GM12878 (cell line): ENCODE results near the gene MYH10. TPM values are rescaled to one million over a fixed set of nuclear protein-coding genes. Genes with fewer than 3 reads are reported as not detected.

Experiments used
- ATAC-seq: fragments of 200-7000 bp; cut with Tn5 transposase; 3 replicates; pipeline ENCODE4 v1.9.1; 2020; ENCODE audit warnings: mild to moderate bottlenecking, moderate library complexity
- Bru-seq: library from RNA; stranded (reverse); fragments of 400-500 nt; gene quantifications from one replicate; lab custom pipeline; 2021; lab: Mats Ljungman, UMichigan
- BruChase-seq, 2 experiments: library from RNA; stranded (reverse); fragments of 400-500 nt; gene quantifications; one replicate each; lab custom pipeline; 2021; lab: Mats Ljungman, UMichigan
- BruUV-seq: library from RNA; stranded (reverse); fragments of 400-500 nt; replicated peaks from 2 replicates; lab custom pipeline; 2021; lab: Mats Ljungman, UMichigan
- CTCF ChIA-PET: fragments of 300-600 bp; sonication (Branson Sonifier 250); formaldehyde crosslinking; extraction: SDS; loops from one replicate; lab custom pipeline; 2021; ENCODE audit warnings: inconsistent platforms; lab: Yijun Ruan, JAX
- POLR2A ChIA-PET: fragments of 350-600 bp; formaldehyde crosslinking; extraction: SDS; loops from one replicate; lab custom pipeline; 2021; ENCODE audit warnings: inconsistent platforms; lab: Charles Lee
- RAD21 ChIA-PET: fragments of 300-600 bp; sonication (Branson Sonifier 250); formaldehyde crosslinking; loops from one replicate; lab custom pipeline; 2023; ENCODE audit warnings: antibody characterized with exemption; ENCODE audit not compliant: unreplicated experiment; lab: Charles Lee
- SMC1A ChIA-PET: fragments of 300-600 bp; sonication (Branson Sonifier 250); formaldehyde crosslinking; loops from one replicate; lab custom pipeline; 2023; ENCODE audit not compliant: unreplicated experiment, uncharacterized antibody; lab: Charles Lee
- DNase-seq: peaks from one replicate; pipeline ENCODE4 v3.0.0-alpha.2; 2011; ENCODE audit warnings: low read depth, low spot score
- FAIRE-seq: peaks from 3 replicates; lab custom pipeline; 2011; peaks lifted over from hg19 to GRCh38; lab: Jason Lieb, UNC
- H2AFZ ChIP-seq: 2 replicates; pipeline ENCODE4 v1.6.0; 2011; ENCODE audit warnings: low read depth, low read length, control low read depth; ENCODE audit not compliant: control insufficient read depth
- H3K27ac ChIP-seq: 2 replicates; pipeline ENCODE4 v1.5.1; 2011; ENCODE audit warnings: control low read depth; ENCODE audit not compliant: control insufficient read depth, insufficient read depth
- H3K27me3 ChIP-seq, 2 experiments: replicated peaks in 1 of 2; 2 replicates each; pipeline versions ENCODE4 v1.6.0 to v1.6.1; 2011; ENCODE audit warnings: low read length in 1 of 2; ENCODE audit not compliant: control insufficient read depth in 2 of 2, insufficient read depth in 2 of 2
- H3K36me3 ChIP-seq, 2 experiments: 2 replicates each; pipeline ENCODE4 v1.5.1; 2011; ENCODE audit warnings: low read length in 1 of 2; ENCODE audit not compliant: control insufficient read depth in 2 of 2, insufficient read depth in 2 of 2
- H3K4me1 ChIP-seq: 2 replicates; pipeline ENCODE4 v1.6.1; 2011; ENCODE audit warnings: mild to moderate bottlenecking, low read length, moderate library complexity, mixed read lengths; ENCODE audit not compliant: control insufficient read depth, insufficient read depth
- H3K4me2 ChIP-seq: 2 replicates; pipeline ENCODE4 v1.6.0; 2011; ENCODE audit warnings: control low read depth; ENCODE audit not compliant: control insufficient read depth, insufficient read depth
- H3K4me3 ChIP-seq: fragments of 200-600 bp; sonication (generic); 2 replicates; pipeline ENCODE4 v1.5.1; 2016
- H3K79me2 ChIP-seq: 2 replicates; pipeline ENCODE4 v1.6.0; 2011; ENCODE audit warnings: low read length; ENCODE audit not compliant: control insufficient read depth, insufficient read depth
- H3K9ac ChIP-seq: 2 replicates; pipeline ENCODE4 v1.8.0; 2011; ENCODE audit warnings: low read length, control low read depth, mixed read lengths; ENCODE audit not compliant: control insufficient read depth, insufficient read depth
- H3K9me3 ChIP-seq: replicated peaks from 3 replicates; pipeline ENCODE4 v1.5.1; 2011; ENCODE audit warnings: mild to moderate bottlenecking, low read length; ENCODE audit not compliant: control insufficient read depth, insufficient read depth
- H4K20me1 ChIP-seq: 2 replicates; pipeline ENCODE4 v1.6.0; 2011; ENCODE audit not compliant: control insufficient read depth, insufficient read depth
- ATF7 ChIP-seq: fragments of 450-650 bp; IDR thresholded peaks from 2 replicates; pipeline ENCODE4 v1.6.1; 2016; ENCODE audit warnings: low read depth, mild to moderate bottlenecking
- E2F8 ChIP-seq: fragments of 450-650 bp; IDR thresholded peaks from 2 replicates; pipeline ENCODE4 v1.6.1; 2018; ENCODE audit warnings: mild to moderate bottlenecking, low read depth, moderate library complexity; ENCODE audit not compliant: partially characterized antibody
- EED ChIP-seq: sonication (generic); IDR thresholded peaks from 2 replicates; pipeline ENCODE4 v1.6.1; 2016; ENCODE audit warnings: antibody characterized with exemption, low read depth
- IKZF2 ChIP-seq, 2 experiments: fragments of 450-650 bp; IDR thresholded peaks; 2 replicates each; pipeline ENCODE4 v1.6.1; 2017; ENCODE audit warnings: mild to moderate bottlenecking in 2 of 2, moderate library complexity in 2 of 2
- JUND ChIP-seq: IDR thresholded peaks from 2 replicates; pipeline ENCODE4 v1.6.1; 2012; ENCODE audit warnings: low read depth, mild to moderate bottlenecking, low read length, improper control_type of control experiment, moderate library complexity
- MXI1 ChIP-seq: fragments of 150-350 bp; IDR thresholded peaks from 2 replicates; pipeline ENCODE4 v1.6.1; 2011; ENCODE audit warnings: low read depth, mild to moderate bottlenecking, inconsistent platforms, low read length, improper control_type of control experiment
- MYC ChIP-seq: IDR thresholded peaks from 2 replicates; pipeline ENCODE4 v1.6.1; 2011; ENCODE audit warnings: mild to moderate bottlenecking, low read length, moderate library complexity, inconsistent platforms; ENCODE audit not compliant: insufficient read depth, insufficient replicate concordance, insufficient read length, severe bottlenecking
- NR2C2 ChIP-seq: IDR thresholded peaks from 2 replicates; pipeline ENCODE4 v1.6.1; 2011; ENCODE audit warnings: borderline replicate concordance, low read depth; ENCODE audit not compliant: control insufficient read depth, insufficient read length
- NRF1 ChIP-seq: conservative IDR thresholded peaks from 2 replicates; pipeline ENCODE4 v1.6.1; 2011; ENCODE audit warnings: mild to moderate bottlenecking, low read depth, low read length, improper control_type of control experiment
- POLR2A ChIP-seq: IDR thresholded peaks from 2 replicates; pipeline ENCODE4 v1.6.1; 2011; ENCODE audit warnings: low read depth, mild to moderate bottlenecking, low read length
- SKIL ChIP-seq: fragments of 450-650 bp; IDR thresholded peaks from 2 replicates; pipeline ENCODE4 v1.6.1; 2017; ENCODE audit warnings: mild to moderate bottlenecking, low read depth, inconsistent platforms; ENCODE audit not compliant: poor library complexity, severe bottlenecking
- SMAD5 ChIP-seq: IDR thresholded peaks from 2 replicates; pipeline ENCODE4 v1.6.1; 2016; ENCODE audit warnings: antibody characterized with exemption, low read depth
- SUZ12 ChIP-seq: fragments of 200-600 bp; sonication (generic); IDR thresholded peaks from one replicate; pipeline ENCODE4 v1.6.1; 2018; ENCODE audit warnings: antibody characterized with exemption, mild to moderate bottlenecking; ENCODE audit not compliant: unreplicated experiment
- YY1 ChIP-seq: IDR thresholded peaks from 2 replicates; pipeline ENCODE4 v1.6.1; 2011; ENCODE audit warnings: low read depth, mild to moderate bottlenecking, low read length
- ZZZ3 ChIP-seq: IDR thresholded peaks from 2 replicates; pipeline ENCODE4 v1.6.1; 2011; ENCODE audit warnings: low read depth; ENCODE audit not compliant: control insufficient read depth, insufficient read length
- WGBS: methylation state at CpG from one replicate; pipeline ENCODE4 v1.1.6; 2016; ENCODE audit warnings: low lambda C conversion rate; ENCODE audit not compliant: insufficient replicate concordance, insufficient coverage; ENCODE audit errors: missing lambda C conversion rate; 5-methylcytosine and 5-hydroxymethylcytosine counted together
- in situ Hi-C: fragments of 300-500 bp; cut with MboI; formaldehyde crosslinking; loops from 9 replicates; pipeline ENCODE4 v1.14.3; 2018; ENCODE audit warnings: mixed read lengths
- intact Hi-C: fragments of 100-400 bp; cut with micrococcal nuclease; formaldehyde crosslinking; loops from one replicate; pipeline ENCODE4 v1.14.2; 2022; ENCODE audit not compliant: unreplicated experiment
- long read RNA-seq, 2 experiments: library from polyadenylated mRNA; unstranded; transcript quantifications; one replicate each; pipeline ENCODE4 v2.0.0, GENCODE V29; 2019 to 2020
- polyA minus RNA-seq, 3 experiments: library from RNA; depleted of rRNA, polyadenylated mRNA; stranded (reverse); fragments of >200 nt; gene quantifications; 2 replicates each; pipeline ENCODE4 v1.2.3, GENCODE V29; 2011
- polyA plus RNA-seq, 11 experiments: library from polyadenylated mRNA; depleted of rRNA in 4 of 11; unstranded in 6 of 11; stranded (reverse) in 5 of 11; fragments of >200 nt; fragmentation: Nextera tagmentation in 4 of 11; fragmentation: Illumina TruSeq in 1 of 11; extraction: Ambion mirVana in 4 of 11; extraction: Trizol in 1 of 11; gene quantifications; 1 replicate in 1 of 11; 2 replicates in 10 of 11; pipeline versions ENCODE4 v1.2.1 to v1.2.3, GENCODE V29; 2011 to 2016; ENCODE audit warnings: inconsistent platforms in 2 of 11, missing spikeins in 2 of 11, low read depth in 1 of 11
- total RNA-seq, 4 experiments: library from RNA; depleted of rRNA in 3 of 4; stranded (reverse); fragments of >200 nt in 3 of 4; fragmentation: Illumina TruSeq in 1 of 4; extraction: Trizol in 1 of 4; gene quantifications; 2 replicates each; pipeline versions ENCODE4 v1.2.1 to v1.2.3, GENCODE V29; 2013 to 2021

The MYH10 gene
- total RNA-seq (2013; cell fraction: nucleolus; rRNA removed): 7.7 and 9.9 TPM in 2 replicates
- total RNA-seq (2014; rRNA removed) (0.73 and 1.3 TPM in 2 replicates), total RNA-seq (2014; rRNA removed; fragmentation: Illumina TruSeq; extraction: Trizol) (0.51 and 0.63 TPM in 2 replicates), total RNA-seq (2021) (1.3 and 2.6 TPM in 2 replicates), polyA plus RNA-seq (2011; rRNA removed) (4.1 and 4.7 TPM in 2 replicates), polyA plus RNA-seq (2014; fragmentation: Illumina TruSeq; extraction: Trizol) (0.78 and 1.3 TPM in 2 replicates), polyA plus RNA-seq (2014; fragmentation: Nextera tagmentation; extraction: Ambion mirVana) (under 1 TPM; 0.33 to 0.55 TPM), polyA plus RNA-seq (2014; rRNA removed) (0.73 and 1.6 TPM in 2 replicates), polyA plus RNA-seq (2016; fragmentation: Nextera tagmentation; extraction: Ambion mirVana) (1 to 10 TPM; 2.7 to 7.1 TPM), polyA minus RNA-seq (2011; rRNA and poly(A)+ RNA removed) (7.4 and 10.4 TPM in 2 replicates), Bru-seq, nascent RNA (percentile 37 among the genes with signal in this experiment), BruChase-seq, experiment 1, labeled RNA remaining after a 6-hour chase (percentile 37 among the genes with signal in this experiment), BruChase-seq, experiment 2, labeled RNA remaining after a 2-hour chase (percentile 34 among the genes with signal in this experiment)
- 6.7 TPM for polyA plus RNA-seq (2011; ENCODE audit: low read depth)
- 4.0 and 4.8 TPM in 2 replicates for polyA plus RNA-seq (2011; cell fraction: cytosol; rRNA removed)
- 5.7 and 6.5 TPM in 2 replicates for polyA plus RNA-seq (2011; cell fraction: nucleus; rRNA removed)
- polyA plus RNA-seq (2012): 8.2 and 8.4 TPM in 2 replicates
- 4.7 and 4.8 TPM in 2 replicates for polyA minus RNA-seq (2011; cell fraction: cytosol; rRNA and poly(A)+ RNA removed)
- polyA minus RNA-seq (2011; cell fraction: nucleus; rRNA and poly(A)+ RNA removed): 4.2 and 10.5 TPM in 2 replicates
- long read RNA-seq, experiment 1, partial matches to known transcripts: 0 of 1 reads
- long read RNA-seq, experiment 1, other reads (novel, unspliced or antisense): 1 of 1 reads
- long read RNA-seq, experiment 2, partial matches to known transcripts: 16 of 21 reads
- long read RNA-seq, experiment 2, other reads (novel, unspliced or antisense): 4 of 21 reads

GRCh38 chr17:8630227-8630801 is at the start of gene MYH10:
Gene MYH10 (minus strand): TSS chr17:8630725. CDS start chr17:8623246, 7,479 bp downstream.
- Histone ChIP-seq H3K4me1 (no peaks in the 10 kb centered on the region), H3K27ac (no peak within 1 kb of the TSS)
- TF ChIP-seq YY1: 0 out of 2 replicates have a peak, but pooled peaks have one; percentile 7
- TF ChIP-seq E2F8: no peak
- no peak for TF ChIP-seq SKIL
- TF ChIP-seq MXI1: no peak
- no peak for TF ChIP-seq ATF7
- TF ChIP-seq SUZ12: no peak
- no peak for TF ChIP-seq IKZF2 (IDR thresholded peaks at IDR 0.05)
- TF ChIP-seq SMAD5: no peak
- peak; percentile 58 for TF ChIP-seq POLR2A
- no peak for TF ChIP-seq MYC
- no peak for TF ChIP-seq NRF1
- TF ChIP-seq ZZZ3: no peak
- no peak for TF ChIP-seq JUND
- no peak for TF ChIP-seq EED
- no peak for TF ChIP-seq NR2C2

More at GRCh38 chr17:8630227-8630801, at the start of gene MYH10:
- no peaks in the 10 kb centered on the region for H3K79me2 ChIP-seq
- no peaks in the 10 kb centered on the region for H3K9me3 ChIP-seq
- H2AFZ ChIP-seq: peak within 1 kb of the TSS; percentile 90
- DNase-seq (no peak), FAIRE-seq (no peak), ATAC-seq (no peak)
- WGBS: 3% methylated on average over 12 of the region's 33 CpGs
- H3K9ac ChIP-seq: peak within 1 kb of the TSS; percentile 34; the same call in 1 of the 2 replicates
- ChIA-PET CTCF (no interaction called here), POLR2A (no interaction called here), RAD21 (no interaction called here), SMC1A (no interaction called here)
- peak within 1 kb of the TSS; percentile 95 for H3K4me2 ChIP-seq
- in situ Hi-C loops: no loop called here
- peak within 1 kb of the TSS; percentile 81 for H3K4me3 ChIP-seq
- H3K36me3 ChIP-seq: no peaks in the 10 kb centered on the region
- intact Hi-C loops: no loop called here
- no peaks in the 10 kb centered on the region for H4K20me1 ChIP-seq
- H3K27me3 ChIP-seq: peaks cover 0 to 6% of the 10 kb centered on the region in 2 experiments; a peak in 2 of 4 replicates
- no TSS peak for BruUV-seq
